RPMI8226 (cell line): ENCODE results near the gene SBNO1.
"Not testable (repeated sequence)": the region's sequence is repeated elsewhere in the genome, so short reads cannot be mapped to it uniquely, and the experiment has no call there.

Experiments used
- DNase-seq: peaks from one replicate; pipeline ENCODE4 v3.0.0-alpha.2; 2015

Gene SBNO1

DNA sequence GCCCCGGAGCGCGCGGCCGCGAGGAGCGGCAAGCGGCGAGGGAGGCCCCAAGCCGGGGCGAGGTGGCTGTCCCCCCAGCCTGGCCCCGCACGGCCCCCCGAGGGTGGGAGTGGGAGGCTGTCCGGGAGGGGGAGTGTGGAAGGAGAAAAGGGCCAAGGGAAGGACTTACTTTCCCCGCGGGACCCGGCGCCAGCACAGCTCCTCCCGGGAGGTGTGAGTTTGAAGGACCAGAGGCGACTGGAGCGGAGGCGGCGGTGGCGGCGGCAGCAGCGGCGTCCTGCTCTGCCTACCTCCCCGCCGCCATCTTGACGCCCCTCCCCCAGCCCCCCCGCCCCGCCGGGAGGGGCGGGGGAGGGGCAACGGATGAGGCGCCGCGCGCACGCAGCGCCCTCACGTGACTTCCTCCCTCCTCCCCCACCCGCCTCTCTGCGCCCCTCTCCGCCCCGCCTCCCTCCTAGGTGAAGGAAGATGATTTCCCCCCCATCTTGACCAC, at the start of gene SBNO1:
TSS of gene SBNO1 (minus strand) at position 316 of the 493 bp plus-strand sequence. CDS start 14,406 bp downstream, outside the sequence.
- DNase-seq: peak; percentile 95

DNA sequence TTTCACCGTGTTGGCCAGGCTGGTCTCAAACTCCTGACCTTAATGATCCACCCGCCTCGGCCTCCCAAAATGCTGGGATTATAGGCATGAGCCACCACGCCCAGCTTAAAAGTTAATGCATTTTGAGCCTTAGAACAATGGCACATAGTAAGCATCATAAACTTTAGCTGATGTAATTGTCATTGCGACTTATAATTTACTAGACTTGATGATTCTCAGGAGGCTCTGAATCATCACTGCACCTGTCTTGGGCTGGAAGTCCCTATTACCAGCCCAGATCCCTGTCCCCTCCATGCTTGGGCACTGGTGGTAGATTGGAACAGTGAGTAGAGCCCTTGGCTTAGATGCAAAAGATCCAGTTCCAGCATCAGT, 45.4 kb upstream of the SBNO1 start:
- DNase-seq: no peak

DNA sequence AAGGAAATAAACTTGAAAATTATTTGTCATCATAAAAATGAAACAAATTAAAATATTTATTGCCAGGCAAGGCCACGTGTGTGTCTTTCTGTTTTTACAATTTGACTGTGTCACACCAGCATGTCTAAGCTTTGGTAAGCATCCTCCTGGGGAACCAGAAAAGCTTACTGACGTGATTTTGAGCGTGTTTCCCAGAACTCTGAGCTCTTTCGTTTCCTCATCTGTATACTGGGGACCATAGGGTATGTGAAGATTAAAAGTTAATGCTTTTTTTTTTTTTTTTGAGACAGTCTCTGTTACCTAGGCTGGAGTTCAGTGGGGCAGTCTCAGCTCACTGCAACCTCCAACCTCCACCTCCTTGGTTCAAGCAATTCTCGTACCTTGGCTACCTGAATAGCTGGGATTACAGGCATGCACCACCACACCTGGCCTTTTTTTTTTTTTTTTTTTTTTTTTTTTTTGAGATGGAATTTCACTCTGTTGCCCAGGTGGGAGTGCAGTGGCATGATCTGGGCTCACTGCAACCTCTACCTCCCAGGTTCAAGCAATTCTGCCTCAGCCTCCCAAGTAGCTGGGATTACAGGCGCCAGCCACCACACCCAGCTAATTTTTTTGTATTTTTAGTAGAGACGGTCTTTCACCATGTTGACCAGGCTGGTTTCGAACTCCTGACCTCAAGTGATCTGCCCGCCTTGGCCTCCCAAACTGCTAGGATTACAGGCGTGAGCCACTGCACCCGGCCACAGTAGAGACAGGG, 44.8 kb upstream of the SBNO1 start:
- DNase-seq: not testable (repeated sequence)

DNA sequence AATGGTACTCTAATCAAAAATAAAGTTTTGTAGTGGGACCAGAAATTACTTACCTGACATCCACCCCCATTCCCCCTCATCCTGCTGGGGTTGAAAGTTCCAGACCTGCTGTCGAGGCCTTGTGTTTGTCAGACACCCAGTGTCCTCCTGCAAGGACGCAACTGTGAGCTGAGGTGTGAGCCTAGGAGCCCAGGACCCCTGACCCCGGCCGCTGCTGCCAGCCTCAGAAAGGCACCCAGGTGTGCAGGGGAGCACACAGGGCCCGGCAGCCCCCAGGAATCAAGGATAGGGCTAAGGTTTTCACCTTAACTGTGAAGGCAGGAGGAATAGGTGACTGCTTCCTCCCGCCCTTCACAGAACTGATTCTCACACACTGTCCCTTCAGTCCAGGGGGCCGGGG, 44.0 kb upstream of the SBNO1 start:
- DNase-seq: not testable (repeated sequence)

DNA sequence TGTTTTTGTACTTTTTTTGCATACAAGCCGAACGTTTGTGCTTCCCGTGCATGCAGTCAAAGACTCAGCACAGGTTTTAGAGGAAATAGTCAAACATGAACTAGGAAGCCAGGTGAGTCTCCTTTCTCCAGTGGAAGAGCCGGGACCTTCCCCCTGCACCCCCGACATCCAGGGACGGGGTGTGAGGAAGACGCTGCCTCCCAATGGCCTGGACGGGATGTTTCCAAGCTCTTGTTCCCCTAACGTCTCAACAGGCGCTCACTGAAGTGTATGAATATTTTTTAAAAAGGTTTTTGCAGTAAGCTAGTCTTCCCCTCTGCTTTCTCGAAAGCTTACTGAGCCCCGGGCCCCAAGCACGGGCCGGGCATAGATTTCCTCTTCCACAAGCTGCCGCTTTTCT, 43.3 kb upstream of the SBNO1 start:
- not testable (repeated sequence) for DNase-seq

DNA sequence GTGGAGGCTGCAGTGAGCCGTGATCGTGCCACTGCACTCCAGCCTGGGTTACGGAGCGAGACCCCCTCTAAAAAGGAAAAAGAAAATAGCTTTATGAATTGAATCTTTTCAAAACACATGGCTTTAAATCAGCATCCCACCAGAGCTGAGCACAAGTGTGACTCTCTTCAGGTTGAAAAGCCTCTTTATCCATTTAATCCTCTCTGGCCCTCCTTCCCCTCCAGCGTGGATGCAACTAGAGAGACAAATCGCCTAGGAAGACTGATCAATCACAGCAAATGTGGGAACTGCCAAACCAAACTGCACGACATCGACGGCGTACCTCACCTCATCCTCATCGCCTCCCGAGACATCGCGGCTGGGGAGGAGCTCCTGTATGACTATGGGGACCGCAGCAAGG, 42.6 kb upstream of the SBNO1 start:
- DNase-seq: not testable (repeated sequence)

DNA sequence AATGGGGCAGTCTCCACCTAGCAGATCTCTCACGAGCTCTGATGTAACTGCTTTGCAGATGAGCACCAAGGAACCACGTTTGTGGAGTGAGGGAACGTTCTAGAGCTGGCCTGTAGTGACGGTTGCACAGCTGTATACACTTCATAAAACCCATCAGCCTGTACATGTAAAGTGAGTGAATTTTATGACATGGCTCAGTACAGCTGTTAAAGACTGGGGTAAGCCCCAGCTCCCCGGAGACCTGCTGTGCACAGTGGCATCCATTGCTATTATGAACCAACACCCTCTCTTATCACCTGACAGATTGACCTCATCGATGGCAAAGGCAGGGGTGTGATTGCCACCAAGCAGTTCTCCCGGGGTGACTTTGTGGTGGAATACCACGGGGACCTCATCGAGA, 39.9 kb upstream of the SBNO1 start:
- no peak for DNase-seq

DNA sequence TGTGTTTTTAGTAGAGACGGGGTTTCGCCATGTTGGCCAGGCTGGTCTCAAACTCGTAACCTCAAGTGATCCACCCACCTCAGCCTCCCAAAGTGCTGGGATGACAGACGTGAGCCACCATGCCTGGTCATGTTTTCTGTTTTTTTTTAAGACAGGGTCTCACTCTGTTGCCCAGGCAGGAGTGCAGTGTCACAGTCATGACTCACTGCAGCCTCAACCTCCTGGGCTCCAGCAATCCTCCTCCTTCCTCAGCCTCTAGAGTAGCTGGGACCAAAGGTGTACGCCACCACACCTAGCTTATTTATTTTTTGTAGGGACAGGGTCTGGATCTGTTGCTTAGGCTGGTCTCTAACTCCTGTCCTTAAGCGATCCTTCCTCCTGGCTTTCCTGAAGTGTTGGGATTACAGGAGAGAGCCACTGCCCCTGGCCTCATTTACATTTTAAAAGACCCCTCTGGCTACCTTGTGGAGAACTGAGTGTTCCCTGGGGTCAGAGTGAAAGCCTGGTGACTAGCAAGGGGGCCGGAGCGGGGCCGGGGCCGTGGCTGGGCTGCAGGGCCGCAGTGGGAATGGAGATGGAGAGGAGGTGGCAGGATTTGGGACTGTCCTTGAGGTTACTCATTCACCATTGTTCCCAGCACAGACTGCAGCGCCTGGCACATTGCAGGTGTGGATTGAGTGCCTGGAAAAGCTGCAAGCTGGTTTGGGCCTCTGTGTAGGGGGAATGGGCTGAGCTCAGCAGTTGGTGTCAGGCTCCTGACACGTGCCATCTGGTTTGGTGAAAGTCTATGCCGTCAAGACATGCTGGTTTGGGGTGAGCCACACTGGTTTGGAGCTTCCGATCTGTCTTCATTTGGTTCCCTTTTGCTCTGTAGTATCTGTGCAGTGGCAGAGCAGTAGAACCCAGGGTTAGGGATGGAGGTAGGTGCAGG, 37.4 kb upstream of the SBNO1 start:
- no peak for DNase-seq

DNA sequence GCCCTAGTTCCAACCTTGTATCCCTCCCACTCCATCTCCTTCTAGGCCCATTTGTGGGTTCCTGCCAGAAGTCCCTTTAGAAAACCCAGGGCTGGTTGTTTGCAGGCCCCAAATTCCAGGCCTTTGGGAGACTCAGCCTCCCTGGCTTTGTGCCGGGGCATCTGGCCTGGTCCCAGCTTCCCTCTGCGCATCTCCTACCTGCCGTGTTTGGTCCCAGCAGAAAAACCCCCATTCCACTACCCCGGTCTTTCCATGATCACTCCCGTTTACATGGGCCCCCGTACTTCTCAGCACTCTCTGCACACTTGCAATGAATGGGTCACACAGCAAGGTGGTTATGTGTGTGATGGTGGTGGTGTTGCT, 34.6 kb upstream of the SBNO1 start:
- no peak for DNase-seq

DNA sequence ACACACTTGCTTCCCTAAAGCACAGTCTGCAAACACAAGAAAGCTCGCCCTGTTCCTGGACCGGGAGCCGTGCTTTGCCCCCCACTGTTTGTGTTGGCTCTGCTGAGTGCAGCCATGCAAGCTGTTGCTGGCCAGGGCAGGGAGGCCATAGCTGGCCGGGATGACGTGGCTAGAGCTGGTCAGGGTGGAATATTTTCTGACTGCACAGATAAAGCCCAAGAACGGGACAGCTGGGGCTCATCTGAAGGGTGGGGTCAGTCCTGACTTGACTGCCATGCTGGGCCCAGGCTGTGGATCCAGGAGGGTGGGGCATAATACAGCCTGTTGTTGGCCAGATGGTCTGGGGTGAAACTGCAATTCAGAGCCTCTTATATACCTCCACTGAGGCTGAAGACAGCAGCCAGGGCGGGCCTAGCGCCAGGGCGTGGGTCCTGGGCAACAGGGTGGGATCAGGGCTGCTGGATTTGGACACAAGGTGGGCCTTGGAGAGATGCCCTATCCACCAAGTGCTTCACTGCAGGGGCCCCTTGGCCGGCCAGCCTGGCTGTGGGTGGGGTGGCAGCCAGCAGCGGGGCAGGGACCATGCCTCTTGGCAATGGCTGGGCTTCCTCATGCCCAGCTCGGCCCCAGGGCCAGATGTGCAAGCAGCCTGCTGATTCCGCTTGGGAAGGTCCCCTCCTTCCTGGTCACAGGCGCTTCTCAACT, 34.1 kb upstream of the SBNO1 start:
- DNase-seq: no peak

DNA sequence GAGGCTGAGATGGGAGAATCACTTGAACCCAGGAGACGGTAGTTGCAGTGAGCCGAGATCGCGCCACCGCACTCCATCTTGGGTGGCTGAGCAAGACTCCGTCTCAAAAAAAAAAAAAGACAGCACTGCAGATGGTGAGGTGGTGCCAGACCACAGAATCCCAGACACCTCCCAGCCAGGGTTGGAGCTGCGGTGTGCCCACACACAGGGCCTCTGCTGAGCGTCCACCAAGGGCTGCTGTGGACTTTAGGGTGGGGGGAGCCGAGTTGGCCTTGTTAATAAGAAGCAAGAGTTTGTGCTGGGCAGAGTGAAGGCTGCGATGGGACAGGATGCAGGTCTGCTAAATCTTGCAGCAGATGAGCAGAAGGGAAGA, 33.5 kb upstream of the SBNO1 start:
- no peak for DNase-seq

DNA sequence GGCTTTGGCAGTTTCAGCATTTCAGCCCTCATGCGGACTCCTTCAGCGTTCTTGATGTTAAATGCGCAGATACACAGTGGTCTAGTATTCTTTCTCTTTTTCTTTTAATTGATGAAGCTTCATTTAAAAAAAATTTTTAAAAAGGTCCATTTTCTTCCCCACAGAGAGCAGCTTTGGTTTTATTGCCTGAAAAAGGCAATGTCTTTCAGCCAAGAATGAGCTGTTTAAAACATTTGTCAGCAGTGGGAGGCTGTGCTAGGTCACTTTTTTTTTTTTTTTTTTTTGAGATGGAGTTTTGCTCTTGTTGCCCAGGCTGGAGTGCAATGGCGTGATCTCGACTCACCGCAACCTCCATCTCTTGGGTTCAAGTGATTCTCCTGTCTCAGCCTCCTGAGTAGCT, 32.8 kb upstream of the SBNO1 start:
- DNase-seq: no peak

DNA sequence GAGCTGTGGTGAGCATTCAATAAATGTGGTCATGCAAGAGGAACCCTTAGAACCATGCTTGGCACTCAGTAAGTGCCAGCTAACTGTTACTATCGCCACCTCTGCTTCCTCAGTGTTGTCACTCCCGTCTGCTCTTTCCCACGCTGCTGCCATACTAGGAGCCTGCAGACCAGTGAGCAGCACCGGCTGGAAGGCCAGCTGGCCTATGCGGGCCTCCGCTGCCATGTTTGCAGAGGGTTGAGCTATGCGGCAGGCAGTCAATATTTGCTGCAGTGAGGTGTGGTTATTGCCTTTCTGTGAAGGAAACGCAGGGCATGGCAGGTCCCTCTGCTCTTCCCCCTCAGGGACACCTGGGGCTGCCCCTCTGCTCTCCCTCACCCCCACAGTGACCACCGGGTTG, 32.3 kb upstream of the SBNO1 start:
- DNase-seq: no peak

DNA sequence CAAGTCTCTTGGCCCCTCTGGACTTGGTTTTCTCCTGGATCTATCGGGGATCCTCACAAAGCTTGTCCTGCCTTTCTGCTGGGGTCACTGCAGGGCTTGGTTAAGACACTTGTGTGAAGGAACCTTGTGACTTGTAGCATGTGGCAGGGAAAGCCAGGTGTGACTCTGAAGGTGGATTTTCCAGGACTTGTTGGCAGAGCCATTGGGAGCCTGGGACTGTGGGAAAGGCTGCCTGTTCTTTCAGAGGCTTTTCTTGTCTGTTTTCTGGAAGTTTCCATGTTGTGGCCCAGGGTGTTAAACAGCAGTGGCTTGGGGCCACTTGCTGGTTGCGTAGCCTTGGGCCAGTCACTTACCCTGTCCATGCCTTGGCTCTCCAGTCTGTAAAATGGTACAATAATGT, 31.9 kb upstream of the SBNO1 start:
- no peak for DNase-seq

DNA sequence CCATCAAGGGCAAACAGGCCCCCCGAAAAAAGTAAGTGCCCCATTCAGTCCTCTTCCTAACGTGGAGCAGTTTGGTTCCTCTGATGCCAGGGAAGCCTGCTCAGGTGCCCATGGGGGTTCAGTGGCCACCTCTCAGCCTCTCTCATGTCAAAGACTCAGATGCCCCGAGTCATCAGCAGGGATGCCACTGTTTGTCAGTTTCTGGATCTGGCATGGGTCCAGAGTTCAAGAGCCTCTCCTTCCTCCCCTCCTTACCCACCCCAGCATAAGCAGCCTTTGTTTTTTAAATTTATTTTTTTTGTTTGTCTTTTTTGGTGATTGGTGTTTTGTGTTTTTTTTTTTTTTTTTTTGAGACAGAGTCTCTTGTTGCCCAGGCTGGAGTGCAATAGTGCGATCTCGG, 30.6 kb upstream of the SBNO1 start:
- no peak for DNase-seq

DNA sequence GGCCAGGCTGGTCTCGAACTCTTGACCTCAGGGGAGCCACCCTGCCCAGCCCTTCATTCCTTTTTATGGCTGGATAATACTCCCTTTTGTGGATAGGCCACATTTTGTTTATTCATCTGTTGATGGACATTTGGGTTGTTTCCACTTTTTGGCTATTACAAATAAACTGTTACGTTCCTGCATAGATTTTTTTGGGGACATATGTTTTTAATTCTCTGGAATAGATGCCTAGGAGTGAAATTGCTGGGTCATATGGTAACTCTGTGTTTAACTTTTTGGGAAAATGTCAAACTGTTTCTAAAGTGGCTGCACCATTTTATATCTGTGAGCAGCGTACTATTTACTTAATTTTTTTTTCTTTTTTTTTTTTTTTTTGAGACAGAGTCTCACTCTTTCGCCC, 29.1 kb upstream of the SBNO1 start:
- DNase-seq: no peak

DNA sequence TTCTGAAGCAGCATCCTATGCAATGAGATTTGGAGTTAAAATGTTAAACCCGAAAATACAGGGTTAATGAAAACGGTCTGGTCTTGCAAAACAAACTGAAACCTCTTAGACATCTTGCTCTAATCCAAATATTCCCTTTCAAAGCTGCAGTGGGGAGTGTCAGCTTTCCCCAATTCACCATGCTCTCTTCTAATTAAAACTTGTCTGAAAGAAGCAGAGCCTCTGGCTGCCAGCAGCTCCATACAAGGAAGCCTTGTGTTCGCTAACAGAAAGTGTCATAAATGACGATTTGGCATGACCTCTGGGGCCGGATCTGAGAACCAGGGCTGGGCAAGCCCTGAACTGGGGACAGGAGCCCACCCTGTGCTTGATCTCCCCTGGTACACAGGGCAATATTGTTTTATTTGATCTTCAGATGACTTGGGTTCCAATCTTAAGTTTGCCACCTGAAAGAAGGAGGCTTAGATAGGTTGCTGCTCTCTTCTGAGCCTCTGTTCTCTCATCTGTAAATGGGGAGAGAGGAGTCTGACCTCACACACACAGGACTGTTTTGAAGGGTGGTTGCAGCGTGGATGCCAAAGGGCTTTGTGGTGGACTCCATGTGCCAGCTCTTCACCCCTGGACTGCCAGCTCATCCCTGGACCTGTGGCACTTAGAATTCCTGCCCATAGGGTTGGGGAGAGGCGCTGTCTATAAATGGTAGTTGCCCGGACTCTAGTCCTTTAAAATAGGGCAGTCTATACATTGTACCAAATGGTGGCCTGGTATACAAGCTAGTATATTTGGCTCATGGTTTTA, 27.1 kb upstream of the SBNO1 start:
- DNase-seq: no peak

DNA sequence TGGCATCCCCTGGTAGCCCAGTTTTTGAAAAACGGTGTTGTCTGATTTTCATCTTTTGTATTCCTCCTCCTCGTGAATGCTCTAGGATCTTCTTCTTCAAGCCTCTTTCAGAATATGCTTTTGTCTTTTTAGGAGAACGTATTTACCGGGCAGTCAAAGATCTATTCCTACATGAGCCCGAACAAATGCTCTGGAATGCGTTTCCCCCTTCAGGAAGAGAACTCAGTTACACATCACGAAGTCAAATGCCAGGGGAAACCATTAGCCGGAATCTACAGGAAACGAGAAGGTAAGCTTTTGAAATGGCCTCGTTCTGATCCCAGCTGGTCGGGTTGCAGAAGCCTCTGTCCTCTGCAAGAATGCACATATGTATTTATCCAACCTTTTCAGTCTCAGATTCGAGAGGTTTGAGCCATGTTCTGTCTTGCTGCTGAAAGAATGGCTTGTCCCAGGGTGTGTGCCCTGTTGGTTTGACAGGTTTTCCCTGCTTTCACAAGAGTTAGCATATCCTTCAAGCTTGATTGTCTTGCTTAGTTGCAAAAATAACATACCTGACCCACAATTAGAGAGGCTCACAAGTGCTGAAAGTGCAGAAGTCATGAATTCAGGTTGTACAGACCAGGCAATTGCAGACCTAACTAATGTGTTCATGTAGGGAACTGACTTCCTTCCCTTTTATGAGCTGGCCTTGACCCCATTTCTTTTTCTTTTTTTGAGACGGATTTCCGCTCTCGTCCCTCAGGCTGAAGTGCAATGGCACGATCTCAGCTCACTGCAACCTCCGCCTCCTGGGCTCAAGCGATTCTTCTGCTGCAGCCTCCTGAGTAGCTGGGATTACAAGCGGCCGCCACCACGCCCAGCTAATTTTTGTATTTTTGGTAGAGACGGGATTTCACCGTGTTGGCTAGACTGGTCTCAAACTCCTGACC, 26.1 kb upstream of the SBNO1 start:
- DNase-seq: no peak

DNA sequence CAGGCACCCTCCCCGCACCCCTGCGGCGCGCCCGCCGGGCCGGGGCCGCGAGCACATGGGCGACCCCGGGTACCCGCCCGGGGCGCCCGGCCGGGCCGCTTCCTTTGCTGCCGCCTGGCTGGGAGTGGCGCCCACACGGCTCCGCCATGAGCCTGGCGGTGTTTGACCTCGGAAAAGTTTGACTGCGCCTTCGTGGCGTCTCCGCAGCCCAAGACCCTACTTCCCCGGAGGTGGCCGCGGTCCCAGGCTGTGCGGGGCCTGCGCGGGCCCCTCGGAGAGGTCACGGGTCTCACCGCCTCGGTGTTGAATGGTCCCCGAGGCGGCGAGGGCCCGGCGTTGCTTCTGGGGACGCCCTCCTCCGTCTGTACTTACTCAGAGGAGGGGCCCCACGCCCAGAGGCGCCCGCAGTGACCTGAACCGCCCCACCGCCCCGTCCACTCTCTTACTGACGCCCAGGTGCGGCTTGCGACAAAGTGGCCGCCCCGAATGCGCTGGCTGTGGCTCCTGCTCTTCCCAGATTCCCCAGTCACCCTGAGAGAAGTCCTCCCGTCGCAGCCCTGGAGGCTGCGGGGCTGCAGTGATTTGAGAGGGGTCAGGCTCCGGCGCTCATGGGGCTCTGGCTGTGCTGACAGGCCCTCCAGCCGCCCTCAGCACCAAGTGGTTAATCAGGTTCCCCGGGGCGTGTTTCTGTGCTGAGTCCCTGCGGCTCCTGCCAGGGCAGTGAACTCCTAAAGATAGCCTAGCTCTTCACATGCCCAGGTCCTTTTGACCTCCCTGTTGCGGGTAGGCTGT, 25.1 kb upstream of the SBNO1 start:
- DNase-seq: no peak

DNA sequence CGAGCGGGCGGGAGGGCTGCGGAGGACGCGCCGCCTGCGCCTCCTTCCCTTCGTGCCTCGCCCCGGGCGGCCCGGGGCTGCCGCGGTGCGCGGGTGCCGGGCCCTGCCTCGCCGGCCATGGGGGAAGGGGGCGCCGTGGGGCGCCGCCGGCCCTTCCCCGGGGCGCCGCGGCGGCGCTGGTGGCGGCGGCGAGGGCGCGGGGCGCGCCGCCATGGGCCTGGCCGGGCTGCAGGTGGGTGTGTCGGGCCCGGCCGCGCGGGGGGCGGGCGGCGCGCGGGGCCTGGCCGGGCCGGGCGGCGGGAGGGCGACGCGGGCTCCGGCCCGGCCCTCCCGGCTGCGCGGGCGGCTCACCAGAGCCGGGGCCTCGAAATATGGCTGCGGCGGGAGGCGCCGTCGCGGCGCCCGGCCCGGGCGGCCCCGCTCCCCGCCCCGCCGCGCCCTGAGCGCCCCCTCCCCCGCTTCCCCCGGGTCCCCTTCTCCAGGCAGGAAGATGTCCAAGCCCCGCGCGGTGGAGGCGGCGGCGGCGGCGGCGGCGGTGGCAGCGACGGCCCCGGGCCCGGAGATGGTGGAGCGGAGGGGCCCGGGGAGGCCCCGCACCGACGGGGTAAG, 24.4 kb upstream of the SBNO1 start:
- DNase-seq: no peak
